ENCODE measurements around the gene TEAD4.

DNA sequence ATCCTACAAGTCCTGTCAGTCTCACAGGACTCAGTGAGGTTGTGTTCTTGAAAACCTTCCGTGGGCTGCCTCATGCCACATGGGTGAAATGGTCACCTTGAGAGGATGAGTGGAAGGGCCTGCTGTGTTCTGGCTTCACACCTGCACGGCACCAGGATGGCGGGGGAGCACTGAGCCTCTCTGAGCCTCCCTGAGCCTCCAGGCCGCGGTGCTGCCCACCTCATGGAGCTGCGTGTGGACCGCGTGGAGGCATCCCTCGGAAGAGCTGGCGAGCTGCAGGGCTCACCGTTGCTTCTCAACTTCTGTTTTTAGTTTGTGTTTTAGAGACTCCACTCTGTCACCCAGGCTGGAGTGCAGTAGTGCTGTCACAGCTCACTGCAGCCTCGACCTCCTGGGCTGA is 56.2 kb downstream of the TEAD4 start:
- TF ChIP-seq, protein P1, sequence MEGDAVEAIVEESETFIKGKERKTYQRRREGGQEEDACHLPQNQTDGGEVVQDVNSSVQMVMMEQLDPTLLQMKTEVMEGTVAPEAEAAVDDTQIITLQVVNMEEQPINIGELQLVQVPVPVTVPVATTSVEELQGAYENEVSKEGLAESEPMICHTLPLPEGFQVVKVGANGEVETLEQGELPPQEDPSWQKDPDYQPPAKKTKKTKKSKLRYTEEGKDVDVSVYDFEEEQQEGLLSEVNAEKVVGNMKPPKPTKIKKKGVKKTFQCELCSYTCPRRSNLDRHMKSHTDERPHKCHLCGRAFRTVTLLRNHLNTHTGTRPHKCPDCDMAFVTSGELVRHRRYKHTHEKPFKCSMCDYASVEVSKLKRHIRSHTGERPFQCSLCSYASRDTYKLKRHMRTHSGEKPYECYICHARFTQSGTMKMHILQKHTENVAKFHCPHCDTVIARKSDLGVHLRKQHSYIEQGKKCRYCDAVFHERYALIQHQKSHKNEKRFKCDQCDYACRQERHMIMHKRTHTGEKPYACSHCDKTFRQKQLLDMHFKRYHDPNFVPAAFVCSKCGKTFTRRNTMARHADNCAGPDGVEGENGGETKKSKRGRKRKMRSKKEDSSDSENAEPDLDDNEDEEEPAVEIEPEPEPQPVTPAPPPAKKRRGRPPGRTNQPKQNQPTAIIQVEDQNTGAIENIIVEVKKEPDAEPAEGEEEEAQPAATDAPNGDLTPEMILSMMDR (IDR thresholded peaks at IDR 0.05) = no peak
- no peak for TF ChIP-seq POLR2A (IDR thresholded peaks at IDR 0.05)
